HG03045 (cell line): ENCODE measurements around the gene CDH23.

Experiments used
- ATAC-seq: cut with Tn5 transposase; IDR thresholded peaks from one replicate; pipeline ENCODE4 v1.9.1; 2021; ENCODE audit warnings: mild to moderate bottlenecking, moderate library complexity; ENCODE audit not compliant: unreplicated experiment

The CDH23 gene

DNA sequence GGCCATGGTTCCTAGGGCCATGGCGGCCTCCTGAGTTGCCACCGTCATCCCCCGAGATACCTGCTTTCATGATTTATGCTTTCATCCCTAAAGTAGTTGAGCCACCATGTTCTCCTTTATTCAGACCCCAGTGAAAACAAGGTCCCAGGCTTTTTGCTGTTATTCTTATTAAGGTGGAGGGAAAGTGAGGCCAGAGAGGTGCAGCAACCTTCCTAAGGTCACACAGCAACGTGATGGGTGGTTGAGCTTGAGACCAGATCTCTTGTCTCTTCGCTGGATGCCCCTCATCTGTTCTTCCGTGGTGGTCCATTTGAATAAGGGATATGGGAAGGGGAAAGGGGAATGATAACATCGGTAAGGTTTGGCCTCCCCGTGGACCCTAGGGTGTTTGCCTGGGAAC is 180.6 kb downstream of the CDH23 start:
- no peak for ATAC-seq

- no peak for ATAC-seq
Measured at GRCh38 chr10:71578069-71578468, 181.3 kb downstream of the CDH23 start.

GRCh38 chr10:71579668-71580067 is 182.9 kb downstream of the CDH23 start:
- no peak for ATAC-seq

- no peak for ATAC-seq
Measured at GRCh38 chr10:71580415-71580814, 183.7 kb downstream of the CDH23 start.

DNA sequence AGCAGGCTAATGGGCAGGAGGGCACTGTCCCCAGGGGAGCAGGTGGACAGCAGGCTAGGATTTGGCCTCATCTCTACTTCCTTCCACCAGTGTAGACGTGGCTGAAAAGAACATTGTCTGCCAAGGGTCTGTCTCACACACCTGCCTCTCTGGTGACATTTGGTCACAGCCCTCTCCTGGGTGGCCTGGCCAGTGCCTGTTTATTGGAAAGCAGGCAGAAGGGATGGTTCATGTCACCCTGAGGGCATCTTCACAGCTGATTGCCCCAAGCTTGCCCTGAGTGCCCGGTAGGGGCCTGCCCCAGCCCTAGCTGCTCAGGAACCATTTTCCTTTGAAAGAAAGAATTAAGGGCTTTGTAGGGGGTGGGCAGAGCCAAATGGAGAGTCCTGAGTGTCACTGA is 184.2 kb downstream of the CDH23 start:
- ATAC-seq: no peak

- ATAC-seq: no peak
Measured at GRCh38 chr10:71581376-71581775, 184.7 kb downstream of the CDH23 start.

DNA sequence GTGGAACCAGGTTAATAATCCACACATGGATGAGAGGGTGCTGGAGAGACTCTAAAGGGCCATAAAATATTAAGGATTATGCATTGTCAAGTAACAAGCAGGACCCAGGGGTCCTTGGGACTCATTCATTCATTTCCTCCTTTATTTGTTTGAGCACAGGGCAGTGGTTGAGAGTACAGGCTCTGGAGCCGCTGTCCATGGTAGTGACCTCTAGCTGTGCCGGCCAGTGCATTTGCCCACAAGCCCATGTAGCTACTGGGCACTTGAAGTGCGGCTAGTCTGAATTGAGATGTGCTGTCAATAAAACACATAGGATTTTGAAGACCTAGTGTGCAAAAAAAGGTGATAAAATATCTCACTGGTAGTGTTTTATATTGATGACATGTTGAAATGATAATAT is 185.3 kb downstream of the CDH23 start:
- ATAC-seq: no peak

- no peak for ATAC-seq
Measured at GRCh38 chr10:71582506-71583475, 186.1 kb downstream of the CDH23 start.

DNA sequence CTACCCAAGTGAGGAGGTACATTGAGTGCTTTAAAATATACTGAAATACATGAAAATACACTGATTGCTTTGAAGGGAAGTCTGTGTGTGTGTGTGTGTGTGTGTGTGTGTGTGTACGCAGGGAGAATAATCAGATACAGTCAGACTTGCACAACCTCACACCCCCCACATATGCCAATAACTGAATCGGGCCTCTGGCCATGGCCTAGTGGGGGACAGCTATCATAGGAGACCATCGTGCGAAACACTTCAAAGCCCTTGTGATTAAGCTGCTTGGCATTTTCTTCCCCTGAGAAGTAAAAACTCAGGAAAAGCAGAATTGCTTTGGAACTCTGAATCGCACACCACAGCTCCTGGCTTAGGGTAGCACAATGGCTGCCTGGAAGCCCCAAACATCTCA is 187.7 kb downstream of the CDH23 start:
- no peak for ATAC-seq

- ATAC-seq: no peak
Measured at GRCh38 chr10:71584902-71585563, 188.3 kb downstream of the CDH23 start.

GRCh38 chr10:71585564-71586290 is 189.0 kb downstream of the CDH23 start:
- no peak for ATAC-seq

DNA sequence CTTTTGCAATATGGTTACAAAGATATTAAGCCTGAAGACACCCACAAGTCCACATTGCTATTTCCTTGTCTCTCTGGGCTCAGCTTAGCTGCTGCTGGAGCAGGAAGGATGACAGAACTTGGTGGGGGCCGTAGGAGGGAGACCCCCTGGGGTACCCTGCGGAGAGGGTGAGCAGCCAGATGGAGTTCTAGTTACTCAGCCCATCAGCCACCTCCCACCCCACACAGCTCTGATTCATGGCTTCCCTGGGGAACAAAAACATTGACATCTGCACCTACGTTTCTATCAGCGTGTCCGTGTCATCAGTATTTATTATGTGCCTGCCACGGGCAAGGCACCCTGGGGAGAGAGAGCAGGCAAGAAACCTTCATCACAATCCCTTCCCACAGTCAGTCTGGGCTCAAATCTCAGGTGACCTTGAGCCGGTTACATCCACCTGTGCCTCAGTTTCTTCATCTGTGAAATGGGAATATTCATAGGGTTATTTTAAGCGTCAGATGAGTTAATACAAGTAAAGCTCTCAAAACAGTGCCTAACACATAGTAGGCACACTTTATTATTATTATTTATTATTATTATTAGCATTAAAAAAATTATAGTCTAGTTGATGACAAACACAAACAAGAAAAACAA is 191.3 kb downstream of the CDH23 start:
- ATAC-seq: no peak

GRCh38 chr10:71588685-71589084 is 192.0 kb downstream of the CDH23 start:
- ATAC-seq: no peak

- ATAC-seq: no peak
Measured at GRCh38 chr10:71589617-71590551, 193.2 kb downstream of the CDH23 start.

DNA sequence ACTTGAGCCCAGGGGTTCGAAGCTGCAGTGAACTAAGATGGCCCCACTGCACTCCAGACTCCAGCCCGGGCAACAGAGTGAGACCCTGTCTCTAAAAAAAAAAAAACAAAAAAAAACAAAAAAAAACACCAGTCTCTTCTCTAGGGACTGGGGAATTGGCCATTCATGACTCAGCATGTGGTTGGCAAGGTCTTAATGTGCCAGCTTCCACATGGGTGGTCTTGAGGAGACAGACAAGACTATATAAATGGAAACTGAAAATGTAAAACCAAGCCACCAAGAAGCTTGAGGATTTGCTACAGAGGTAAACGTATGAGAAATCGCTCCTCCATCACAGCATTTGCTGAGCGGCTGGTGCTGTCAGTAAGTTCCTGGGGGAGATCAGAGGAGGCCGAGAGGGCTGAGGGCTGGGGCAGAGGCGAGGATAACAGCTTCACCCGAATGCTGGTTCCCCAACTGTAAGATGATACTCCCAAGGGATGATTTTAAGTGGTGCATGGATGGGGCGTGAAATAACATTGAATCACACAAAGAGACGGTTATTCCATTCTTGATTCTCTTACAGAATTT is 194.1 kb downstream of the CDH23 start:
- no peak for ATAC-seq

GRCh38 chr10:71594934-71595571 is 198.3 kb downstream of the CDH23 start:
- ATAC-seq: no peak

DNA sequence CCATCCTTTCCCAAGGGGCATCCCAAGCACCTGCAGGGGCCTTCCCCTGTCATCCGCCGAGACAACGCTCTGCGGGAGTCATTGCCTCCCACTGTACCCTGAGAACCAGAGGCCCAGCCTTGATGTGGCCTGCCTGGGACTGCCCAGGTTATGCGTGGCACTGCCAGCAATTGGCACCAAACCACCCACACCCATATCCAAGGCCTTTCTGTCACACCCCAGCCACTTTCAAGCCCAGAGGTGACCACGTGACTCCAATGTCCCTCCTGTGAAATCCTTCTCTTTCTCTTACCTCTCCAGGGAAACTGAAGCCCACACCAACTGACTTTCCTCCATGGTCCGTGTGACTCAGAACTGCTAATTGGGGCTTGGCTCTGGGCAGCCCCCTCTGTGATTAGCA is 198.9 kb downstream of the CDH23 start:
- no peak for ATAC-seq

GRCh38 chr10:71596127-71596526 is 199.4 kb downstream of the CDH23 start:
- ATAC-seq: no peak

- ATAC-seq: no peak
Measured at GRCh38 chr10:71596759-71597158, 200.0 kb downstream of the CDH23 start.
